Gastroesophageal sphincter (tissue), 3 donors: ENCODE results near the gene EPHA2.

Source experiments
- CTCF ChIP-seq, 4 experiments: fragments of 200-600 bp in 2 of 4; fragments of 450-650 bp in 2 of 4; sonication (generic) in 1 of 4; IDR thresholded peaks; one replicate each; pipeline ENCODE4 v1.5.1; 2017 to 2019; ENCODE audit warnings: antibody characterized with exemption in 4 of 4, mild to moderate bottlenecking in 2 of 4, moderate library complexity in 2 of 4
- EP300 ChIP-seq: sonication (generic); formaldehyde crosslinking; IDR thresholded peaks from one replicate; pipeline ENCODE4 v1.6.1; 2017; ENCODE audit warnings: antibody characterized with exemption, mild to moderate bottlenecking
- POLR2A ChIP-seq, 2 donors: fragments of 450-650 bp; IDR thresholded peaks; one replicate each; pipeline ENCODE4 v1.6.1; 2017; ENCODE audit warnings: antibody characterized with exemption in 2 of 2, mild to moderate bottlenecking in 2 of 2, moderate library complexity in 1 of 2
- POLR2AphosphoS5 ChIP-seq: sonication (generic); formaldehyde crosslinking; IDR thresholded peaks from one replicate; pipeline ENCODE4 v1.6.1; 2017; ENCODE audit warnings: antibody characterized with exemption

- TF ChIP-seq CTCF (IDR thresholded peaks at IDR 0.05) (no peak), POLR2A (IDR thresholded peaks at IDR 0.05) (no peak), POLR2AphosphoS5 (no peak), EP300 (no peak)
Observed at GRCh38 chr1:16198444-16199156, 42.7 kb upstream of the EPHA2 start.
